Caco-2 (cell line): ENCODE results near the gene ZNF479. TPM values are rescaled to one million over a fixed set of nuclear protein-coding genes. Genes with fewer than 3 reads are reported as not detected.
"Not testable (repeated sequence)": the region's sequence is repeated elsewhere in the genome, so short reads cannot be mapped to it uniquely, and the experiment has no call there.

Experiments used
- Bru-seq: library from RNA; stranded (reverse); fragments of 400-500 nt; gene quantifications from one replicate; lab custom pipeline; 2021; lab: Mats Ljungman, UMichigan
- BruChase-seq, 2 experiments: library from RNA; stranded (reverse); fragments of 400-500 nt; gene quantifications; one replicate each; lab custom pipeline; 2021; lab: Mats Ljungman, UMichigan
- BruUV-seq: library from RNA; stranded (reverse); fragments of 400-500 nt; replicated peaks from 2 replicates; lab custom pipeline; 2021; lab: Mats Ljungman, UMichigan
- CTCF ChIA-PET: fragments of 300-600 bp; sonication (Branson Sonifier 250); formaldehyde crosslinking; loops from one replicate; lab custom pipeline; 2022; ENCODE audit warnings: antibody characterized with exemption; lab: Charles Lee
- POLR2A ChIA-PET: fragments of 300-600 bp; sonication (Branson Sonifier 250); formaldehyde crosslinking; loops from one replicate; lab custom pipeline; 2022; ENCODE audit warnings: antibody characterized with exemption; lab: Charles Lee
- DNase-seq, 2 experiments: peaks; one replicate each; pipeline versions ENCODE4 v3.0.0 to v3.0.0-alpha.2; 2020 to 2022
- H3K27me3 ChIP-seq: replicated peaks from 2 replicates; pipeline ENCODE4 v1.6.0; 2011; ENCODE audit warnings: low read length; ENCODE audit not compliant: control insufficient read depth, insufficient read depth
- H3K36me3 ChIP-seq: 2 replicates; pipeline ENCODE4 v1.5.1; 2011; ENCODE audit warnings: low read length; ENCODE audit not compliant: control insufficient read depth, insufficient read depth
- H3K4me1 ChIP-seq: fragments of 250-450 bp; sonication (Bioruptor Pico); 2 replicates; pipeline ENCODE4 v1.5.1; 2020; ENCODE audit warnings: mild to moderate bottlenecking
- H3K4me3 ChIP-seq: 2 replicates; pipeline ENCODE4 v1.5.1; 2011; ENCODE audit warnings: low read depth, mild to moderate bottlenecking, control low read depth, low read length
- H3K9me3 ChIP-seq: fragments of 250-450 bp; sonication (Bioruptor Pico); 2 replicates; pipeline ENCODE4 v1.5.1; 2020; ENCODE audit warnings: mild to moderate bottlenecking, moderate library complexity
- H3K27ac Mint-ChIP-seq: one replicate; pipeline ENCODE4 v1.8.0; 2022; ENCODE audit warnings: mixed read lengths; ENCODE audit not compliant: unreplicated experiment
- H3K27me3 Mint-ChIP-seq: one replicate; pipeline ENCODE4 v1.8.0; 2022; ENCODE audit warnings: mixed read lengths; ENCODE audit not compliant: insufficient read depth, unreplicated experiment
- H3K36me3 Mint-ChIP-seq: one replicate; pipeline ENCODE4 v1.8.0; 2022; ENCODE audit warnings: mild to moderate bottlenecking, mixed read lengths; ENCODE audit not compliant: insufficient read depth, unreplicated experiment
- H3K4me1 Mint-ChIP-seq: one replicate; pipeline ENCODE4 v1.8.0; 2022; ENCODE audit warnings: low read depth, mixed read lengths; ENCODE audit not compliant: unreplicated experiment
- H3K4me3 Mint-ChIP-seq: one replicate; pipeline ENCODE4 v1.8.0; 2022; ENCODE audit warnings: mild to moderate bottlenecking, moderate library complexity, mixed read lengths; ENCODE audit not compliant: unreplicated experiment
- H3K9me3 Mint-ChIP-seq: one replicate; pipeline ENCODE4 v1.8.0; 2022; ENCODE audit warnings: mixed read lengths; ENCODE audit not compliant: unreplicated experiment
- intact Hi-C: fragments of 100-400 bp; cut with micrococcal nuclease; formaldehyde crosslinking; loops from one replicate; pipeline ENCODE4 v1.10.0; 2022; ENCODE audit not compliant: unreplicated experiment
- long read RNA-seq: library from polyadenylated mRNA; stranded (forward); transcript quantifications from one replicate; pipeline ENCODE4 v2.0.0, GENCODE V29; 2022
- total RNA-seq: library from RNA; stranded (reverse); gene quantifications from 2 replicates; pipeline ENCODE4 v1.2.3, GENCODE V29; 2022
- TF ChIP-seq, protein P1 (sequence below), 2 experiments: fragments of 200-600 bp in 1 of 2; IDR thresholded peaks; 1 replicate in 1 of 2; 2 replicates in 1 of 2; pipeline versions ENCODE4 v1.5.1 to v1.8.0; 2011 to 2022; ENCODE audit warnings: antibody characterized with exemption in 1 of 2, control low read depth in 1 of 2, inconsistent platforms in 1 of 2, low read depth in 1 of 2, low read length in 1 of 2, mild to moderate bottlenecking in 1 of 2, moderate library complexity in 1 of 2; ENCODE audit not compliant: insufficient read depth in 1 of 2, severe bottlenecking in 1 of 2, unreplicated experiment in 1 of 2

Gene ZNF479
- total RNA-seq (not detected in 2 replicates), Bru-seq, nascent RNA (not detected), BruChase-seq, experiment 1, labeled RNA remaining after a 2-hour chase (not detected), BruChase-seq, experiment 2, labeled RNA remaining after a 6-hour chase (not detected)
- long read RNA-seq, result 0 reads

DNA sequence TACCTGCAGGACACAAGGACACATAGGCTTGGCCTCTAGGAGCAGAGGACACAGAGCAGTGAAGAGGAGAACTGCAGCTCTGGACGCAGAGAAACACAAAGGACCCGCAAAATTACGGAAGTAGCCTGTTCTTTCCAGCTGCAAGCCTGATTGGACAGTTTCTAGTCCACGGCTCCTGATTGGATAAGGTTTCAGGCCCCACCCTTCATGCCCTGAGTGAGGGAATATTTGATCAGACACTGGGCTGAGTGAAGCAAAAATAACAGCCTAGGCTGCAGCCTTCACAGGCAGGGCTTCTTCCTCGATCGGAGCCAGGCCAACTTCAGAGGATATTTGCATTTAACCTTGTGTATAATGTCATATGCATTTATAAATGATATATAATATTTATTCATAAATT lies at the start of gene ZNF479:
Gene ZNF479 (minus strand): TSS at position 101 of the 400 bp plus-strand sequence. CDS start 112 bp downstream, outside the sequence.
- H3K4me3 ChIP-seq, intact Hi-C loops, H3K36me3 ChIP-seq, H3K27me3 ChIP-seq, H3K4me1 Mint-ChIP-seq, POLR2A ChIA-PET, H3K27me3 Mint-ChIP-seq, H3K27ac Mint-ChIP-seq, H3K4me3 Mint-ChIP-seq, CTCF ChIA-PET, H3K4me1 ChIP-seq, H3K36me3 Mint-ChIP-seq, H3K9me3 ChIP-seq, DNase-seq, BruUV-seq: not testable (repeated sequence)
- H3K9me3 Mint-ChIP-seq, result peaks cover 17% of the 10 kb centered on the region

DNA sequence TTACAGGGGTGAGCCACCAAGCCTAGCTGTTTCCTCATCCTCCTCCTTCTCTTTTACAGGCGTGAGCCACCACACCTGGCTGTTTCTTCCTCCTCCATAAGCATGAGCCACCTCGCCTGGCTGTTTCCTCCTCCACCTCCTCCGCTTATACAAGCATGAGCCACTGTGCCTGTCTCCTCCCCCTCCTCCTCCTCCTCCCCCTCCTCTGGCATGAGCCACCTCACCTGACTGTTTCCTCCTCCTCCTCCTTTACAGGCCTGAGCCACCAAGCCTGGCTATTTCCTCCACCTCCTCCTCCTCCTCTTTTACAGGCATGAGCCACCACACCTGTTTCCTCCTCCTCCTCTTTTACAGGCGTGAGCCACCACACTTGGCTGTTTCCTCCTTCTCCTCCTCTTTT lies 49.8 kb upstream of the ZNF479 start:
- peaks cover 15% of the 10 kb centered on the region; the same call in 1 of the 2 replicates for H3K9me3 ChIP-seq
- H3K36me3 ChIP-seq, result no peaks in the 10 kb centered on the region
- no peaks in the 10 kb centered on the region for H3K27me3 Mint-ChIP-seq
- H3K36me3 Mint-ChIP-seq, result no peaks in the 10 kb centered on the region
- H3K27me3 ChIP-seq, result no peaks in the 10 kb centered on the region
- H3K4me3 ChIP-seq, result no peak overlapping the region
- no peak overlapping the region for H3K4me3 Mint-ChIP-seq
- DNase-seq, result no peak
- H3K27ac Mint-ChIP-seq, result no peak overlapping the region
- intact Hi-C loops, result no loop called here
- no TSS peak for BruUV-seq
- POLR2A ChIA-PET, result no interaction called here
- CTCF ChIA-PET, result no interaction called here
- no peaks in the 10 kb centered on the region for H3K4me1 Mint-ChIP-seq
- peaks cover 24% of the 10 kb centered on the region for H3K9me3 Mint-ChIP-seq
- TF ChIP-seq, protein P1, sequence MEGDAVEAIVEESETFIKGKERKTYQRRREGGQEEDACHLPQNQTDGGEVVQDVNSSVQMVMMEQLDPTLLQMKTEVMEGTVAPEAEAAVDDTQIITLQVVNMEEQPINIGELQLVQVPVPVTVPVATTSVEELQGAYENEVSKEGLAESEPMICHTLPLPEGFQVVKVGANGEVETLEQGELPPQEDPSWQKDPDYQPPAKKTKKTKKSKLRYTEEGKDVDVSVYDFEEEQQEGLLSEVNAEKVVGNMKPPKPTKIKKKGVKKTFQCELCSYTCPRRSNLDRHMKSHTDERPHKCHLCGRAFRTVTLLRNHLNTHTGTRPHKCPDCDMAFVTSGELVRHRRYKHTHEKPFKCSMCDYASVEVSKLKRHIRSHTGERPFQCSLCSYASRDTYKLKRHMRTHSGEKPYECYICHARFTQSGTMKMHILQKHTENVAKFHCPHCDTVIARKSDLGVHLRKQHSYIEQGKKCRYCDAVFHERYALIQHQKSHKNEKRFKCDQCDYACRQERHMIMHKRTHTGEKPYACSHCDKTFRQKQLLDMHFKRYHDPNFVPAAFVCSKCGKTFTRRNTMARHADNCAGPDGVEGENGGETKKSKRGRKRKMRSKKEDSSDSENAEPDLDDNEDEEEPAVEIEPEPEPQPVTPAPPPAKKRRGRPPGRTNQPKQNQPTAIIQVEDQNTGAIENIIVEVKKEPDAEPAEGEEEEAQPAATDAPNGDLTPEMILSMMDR (IDR thresholded peaks at IDR 0.05; ENCODE audit: insufficient read depth in 1 of 2, low read depth in 1 of 2, low read length in 1 of 2, severe bottlenecking in 1 of 2, unreplicated experiment in 1 of 2), result no peak
- no peaks in the 10 kb centered on the region for H3K4me1 ChIP-seq

DNA sequence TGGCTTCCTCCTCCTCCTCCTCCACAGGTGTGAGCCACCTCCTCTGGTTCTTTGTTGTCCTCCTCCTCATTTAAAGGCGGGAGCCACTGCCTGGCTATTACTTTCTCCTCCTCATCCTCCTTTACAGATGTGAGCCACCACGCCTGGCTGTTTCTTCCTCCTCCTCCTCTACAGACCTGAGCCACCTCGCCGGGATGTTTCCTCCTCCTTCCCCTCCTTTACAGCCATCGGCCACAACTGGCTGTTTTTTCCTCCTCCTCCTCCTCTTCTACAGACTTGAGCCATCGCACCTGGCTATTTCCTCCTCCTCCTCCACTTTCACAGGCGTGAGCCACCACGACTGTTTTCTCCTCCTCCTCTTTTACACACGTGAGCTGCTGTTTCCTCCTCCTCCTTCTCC lies 49.0 kb upstream of the ZNF479 start:
- POLR2A ChIA-PET, result no interaction called here
- no peak overlapping the region for H3K4me3 Mint-ChIP-seq
- peaks cover 24% of the 10 kb centered on the region for H3K9me3 Mint-ChIP-seq
- intact Hi-C loops, result no loop called here
- no peaks in the 10 kb centered on the region for H3K4me1 Mint-ChIP-seq
- Histone ChIP-seq H3K9me3 (peaks cover 17% of the 10 kb centered on the region; the same call in 1 of the 2 replicates), H3K36me3 (no peaks in the 10 kb centered on the region), H3K4me3 (no peak overlapping the region), H3K27me3 (no peaks in the 10 kb centered on the region), H3K4me1 (no peaks in the 10 kb centered on the region)
- DNase-seq, result no peak
- H3K36me3 Mint-ChIP-seq, result no peaks in the 10 kb centered on the region
- no peak overlapping the region for H3K27ac Mint-ChIP-seq
- TF ChIP-seq, protein P1 (IDR thresholded peaks at IDR 0.05; ENCODE audit: insufficient read depth in 1 of 2, low read depth in 1 of 2, low read length in 1 of 2, severe bottlenecking in 1 of 2, unreplicated experiment in 1 of 2), result no peak
- CTCF ChIA-PET, result no interaction called here
- no TSS peak for BruUV-seq
- no peaks in the 10 kb centered on the region for H3K27me3 Mint-ChIP-seq
